ENCODE data around the gene TMEM130.

The TMEM130 gene

GRCh38 chr7:98811299-98811698 lies 58.5 kb downstream of the TMEM130 start:
- FAIRE-seq (no peak), DNase-seq (ENCODE audit: insufficient read length, low spot score) (no peak)
- TF ChIP-seq CTCF (IDR thresholded peaks at IDR 0.05; ENCODE audit: insufficient read depth, missing control alignments): no peak

DNA sequence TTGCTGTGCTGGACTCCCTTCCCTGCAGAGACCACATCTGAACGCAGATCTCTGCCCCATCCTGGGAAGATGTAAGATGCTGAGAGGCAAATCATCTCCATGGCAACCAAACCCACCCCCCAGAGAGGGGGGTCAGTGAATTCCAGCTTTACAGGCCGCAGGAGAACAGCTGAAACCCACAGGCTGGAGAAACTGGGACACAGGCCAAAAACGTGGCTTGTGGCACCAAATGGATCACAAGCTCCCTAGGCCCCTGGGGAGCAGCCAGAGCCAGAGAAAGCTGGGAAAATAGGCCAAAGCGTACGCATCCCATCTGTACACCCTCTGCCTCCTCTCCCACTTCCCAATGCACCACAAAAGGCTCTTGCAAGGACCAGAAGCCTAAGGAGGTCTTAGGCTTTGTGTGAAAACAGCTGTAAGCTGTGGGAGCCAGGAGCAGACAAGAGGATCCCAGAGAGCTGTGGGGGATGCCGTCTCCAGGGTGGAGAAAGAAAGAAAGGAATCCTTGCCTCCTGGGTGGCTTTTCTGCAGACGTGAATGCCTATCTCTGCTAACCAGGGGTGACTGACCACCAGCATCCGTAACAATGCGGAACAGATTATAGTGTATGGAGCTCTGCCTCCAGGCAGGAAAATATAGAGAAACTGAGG lies 59.5 kb downstream of the TMEM130 start:
- FAIRE-seq (no peak), DNase-seq (ENCODE audit: insufficient read length, low spot score) (no peak)
- no peak for TF ChIP-seq CTCF (IDR thresholded peaks at IDR 0.05; ENCODE audit: insufficient read depth, missing control alignments)

DNA sequence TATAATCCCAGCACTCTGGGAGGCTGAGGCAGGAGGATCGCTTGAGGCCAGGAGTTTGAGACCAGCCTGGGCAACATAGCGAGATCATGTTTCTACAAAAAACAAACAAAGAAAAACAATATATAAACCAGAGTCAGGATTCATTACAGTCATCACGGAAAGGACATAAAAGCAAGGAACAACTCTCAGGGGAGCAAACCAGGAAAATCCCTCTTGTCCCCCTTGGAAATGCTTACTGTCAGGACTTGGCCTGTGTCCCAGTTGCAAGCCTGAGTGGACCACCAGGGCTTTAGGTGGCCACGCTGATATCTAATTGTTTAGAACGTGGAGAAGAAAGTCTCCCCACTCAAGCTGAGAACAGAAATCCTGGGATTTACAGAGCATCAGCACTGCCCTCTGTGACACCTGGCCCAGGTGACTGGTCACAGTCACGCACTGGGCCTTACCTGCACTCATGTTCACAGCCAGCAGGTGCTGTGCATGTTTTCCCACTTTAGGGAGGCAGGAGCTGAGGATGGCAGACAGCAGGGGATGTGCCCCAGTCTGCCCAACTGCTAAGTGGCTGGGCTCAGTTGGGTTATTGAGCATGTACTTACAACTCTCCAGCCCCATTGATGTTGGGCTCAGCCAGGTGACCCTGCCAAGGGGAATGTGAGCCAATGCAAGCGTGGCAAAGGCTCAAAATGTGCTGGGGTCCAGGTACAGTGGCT lies 60.9 kb downstream of the TMEM130 start:
- no peak for DNase-seq (ENCODE audit: insufficient read length, low spot score)
- no peak for FAIRE-seq
- no peak for TF ChIP-seq CTCF (IDR thresholded peaks at IDR 0.05; ENCODE audit: insufficient read depth, missing control alignments)

GRCh38 chr7:98807068-98808048 lies 62.5 kb downstream of the TMEM130 start:
- DNase-seq (ENCODE audit: insufficient read length, low spot score): no peak
- TF ChIP-seq CTCF (IDR thresholded peaks at IDR 0.05; ENCODE audit: insufficient read depth, missing control alignments): no peak
- FAIRE-seq: no peak

- FAIRE-seq (no peak), DNase-seq (ENCODE audit: insufficient read length, low spot score) (no peak)
- TF ChIP-seq CTCF (IDR thresholded peaks at IDR 0.05; ENCODE audit: insufficient read depth, missing control alignments): no peak
Observed at GRCh38 chr7:98805956-98806838, 63.6 kb downstream of the TMEM130 start.

DNA sequence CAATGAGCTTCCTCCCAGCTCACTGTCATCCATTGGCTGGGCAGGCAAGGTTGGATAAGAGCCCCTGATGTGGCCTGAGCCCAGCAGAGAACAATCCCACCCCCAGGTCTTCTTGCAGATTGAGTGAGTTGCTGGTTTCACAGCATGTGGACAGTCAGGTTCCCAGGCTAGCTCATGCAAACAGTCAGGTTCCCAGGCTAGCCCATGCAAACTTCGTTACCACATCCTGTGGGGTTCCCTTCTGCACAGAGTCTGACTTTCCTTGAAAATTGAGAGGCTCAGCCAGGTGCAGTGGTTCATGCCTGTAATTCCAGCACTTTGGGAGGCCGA lies 67.1 kb downstream of the TMEM130 start:
- no peak for TF ChIP-seq CTCF (IDR thresholded peaks at IDR 0.05; ENCODE audit: insufficient read depth, missing control alignments)
- DNase-seq (ENCODE audit: insufficient read length, low spot score) (no peak), FAIRE-seq (no peak)
